HG03439 (cell line): Measurements from ENCODE around the gene LARGE1.
"Not testable (repeated sequence)": the region's sequence is repeated elsewhere in the genome, so short reads cannot be mapped to it uniquely, and the experiment has no call there.

Experiments
- ATAC-seq: cut with Tn5 transposase; IDR thresholded peaks from one replicate; pipeline ENCODE4 v1.9.1; 2021; ENCODE audit warnings: mild to moderate bottlenecking, moderate library complexity; ENCODE audit not compliant: unreplicated experiment

The LARGE1 gene

GRCh38 chr22:33504941-33505625 is 415.2 kb downstream of the LARGE1 start:
- ATAC-seq: no peak

- ATAC-seq: no peak
Observed at GRCh38 chr22:33496112-33496511, 424.2 kb downstream of the LARGE1 start.

GRCh38 chr22:33493476-33494205 is 426.6 kb downstream of the LARGE1 start:
- no peak for ATAC-seq

GRCh38 chr22:33492210-33492651 is 428.0 kb downstream of the LARGE1 start:
- ATAC-seq: no peak

- ATAC-seq: no peak
Observed at GRCh38 chr22:33487041-33487716, 433.1 kb downstream of the LARGE1 start.

- no peak for ATAC-seq
Observed at GRCh38 chr22:33481550-33481949, 438.7 kb downstream of the LARGE1 start.

GRCh38 chr22:33477120-33478111 is 442.9 kb downstream of the LARGE1 start:
- no peak for ATAC-seq

GRCh38 chr22:33476716-33477115 is 443.6 kb downstream of the LARGE1 start:
- no peak for ATAC-seq

- ATAC-seq: no peak
Observed at GRCh38 chr22:33476206-33476605, 444.1 kb downstream of the LARGE1 start.

- no peak for ATAC-seq
Observed at GRCh38 chr22:33474587-33474986, 445.7 kb downstream of the LARGE1 start.

- peak; percentile 65 for ATAC-seq
Observed at GRCh38 chr22:33472462-33473344, 447.6 kb downstream of the LARGE1 start.

- ATAC-seq: no peak
Observed at GRCh38 chr22:33470456-33470855, 449.8 kb downstream of the LARGE1 start.

GRCh38 chr22:33467620-33468095 is 452.6 kb downstream of the LARGE1 start:
- no peak for ATAC-seq

GRCh38 chr22:33467080-33467479 is 453.2 kb downstream of the LARGE1 start:
- no peak for ATAC-seq

GRCh38 chr22:33465554-33465953 is 454.7 kb downstream of the LARGE1 start:
- no peak for ATAC-seq

GRCh38 chr22:33464698-33465097 is 455.6 kb downstream of the LARGE1 start:
- no peak for ATAC-seq

- ATAC-seq: no peak
Observed at GRCh38 chr22:33461698-33462434, 458.4 kb downstream of the LARGE1 start.

- ATAC-seq: not testable (repeated sequence)
Observed at GRCh38 chr22:33461245-33461644, 459.0 kb downstream of the LARGE1 start.

GRCh38 chr22:33459137-33459536 is 461.1 kb downstream of the LARGE1 start:
- ATAC-seq: no peak
